ENCODE data around the gene POLR1C.
"Not testable (repeated sequence)": the region's sequence is repeated elsewhere in the genome, so short reads cannot be mapped to it uniquely, and the experiment has no call there.

POLR1C gene, protein sequence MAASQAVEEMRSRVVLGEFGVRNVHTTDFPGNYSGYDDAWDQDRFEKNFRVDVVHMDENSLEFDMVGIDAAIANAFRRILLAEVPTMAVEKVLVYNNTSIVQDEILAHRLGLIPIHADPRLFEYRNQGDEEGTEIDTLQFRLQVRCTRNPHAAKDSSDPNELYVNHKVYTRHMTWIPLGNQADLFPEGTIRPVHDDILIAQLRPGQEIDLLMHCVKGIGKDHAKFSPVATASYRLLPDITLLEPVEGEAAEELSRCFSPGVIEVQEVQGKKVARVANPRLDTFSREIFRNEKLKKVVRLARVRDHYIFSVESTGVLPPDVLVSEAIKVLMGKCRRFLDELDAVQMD

DNA sequence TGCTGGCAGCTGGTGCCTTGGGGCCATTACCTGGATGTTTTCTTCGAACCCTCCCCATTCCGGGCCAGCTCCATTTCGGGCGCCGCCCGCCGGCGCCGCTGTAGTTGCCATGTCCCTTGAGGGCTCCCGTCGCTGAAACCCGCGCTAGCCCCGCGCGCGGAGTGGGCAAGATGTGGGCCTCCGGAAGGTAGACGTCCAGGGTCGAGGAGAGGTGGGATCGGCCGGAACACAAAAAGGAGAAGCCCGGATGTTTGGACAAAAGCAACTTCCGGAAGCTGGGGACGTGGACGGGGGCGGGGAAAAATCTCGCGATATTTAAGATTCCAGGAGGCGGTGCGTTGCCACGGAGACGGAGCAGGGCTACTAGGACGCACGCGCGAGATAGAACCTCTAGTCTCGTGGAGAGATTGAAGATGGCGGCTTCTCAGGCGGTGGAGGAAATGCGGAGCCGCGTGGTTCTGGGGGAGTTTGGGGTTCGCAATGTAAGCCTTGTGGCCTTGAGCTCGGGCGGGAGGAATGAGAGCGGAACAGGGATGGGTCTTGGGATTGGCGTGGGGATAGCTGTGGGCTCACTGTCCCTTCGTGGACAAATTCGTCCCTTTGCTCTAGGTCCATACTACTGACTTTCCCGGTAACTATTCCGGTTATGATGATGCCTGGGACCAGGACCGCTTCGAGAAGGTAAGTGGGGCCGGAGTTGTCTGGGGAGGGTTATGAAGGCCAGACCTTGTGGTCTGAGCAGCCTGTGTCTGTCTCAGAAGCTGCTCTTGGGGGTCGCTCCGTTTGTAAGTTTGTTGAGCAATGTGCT, at the start of gene POLR1C, which contains the start of gene YIPF3:
Gene POLR1C, plus strand, starts transcription at position 393 of the 808 bp plus-strand sequence. Its CDS starts 21 bp downstream, at position 414.
Gene YIPF3, minus strand, starts transcription at position 230 of the 808 bp plus-strand sequence. Its CDS starts 119 bp downstream, at position 111.
- peak; percentile 100 for DNase-seq

DNA sequence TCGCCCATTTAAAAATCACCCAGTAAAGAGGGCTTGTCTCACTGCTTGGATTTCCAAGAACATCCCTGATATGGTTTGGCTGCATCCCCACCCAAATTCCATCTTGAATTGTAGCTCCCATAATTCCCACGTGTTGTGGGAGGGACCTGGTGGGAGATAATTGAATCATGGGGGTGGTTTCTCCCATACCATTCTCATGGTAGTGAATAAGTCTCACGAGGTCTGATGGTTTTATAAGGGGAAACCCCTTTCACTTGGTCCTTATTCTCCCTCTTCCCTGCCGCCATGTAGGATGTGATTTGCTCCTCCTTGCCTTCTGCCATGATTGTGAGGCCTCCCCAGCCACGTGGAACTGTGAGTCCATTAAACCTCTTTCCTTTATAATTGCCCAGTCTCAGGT, 49.6 kb upstream of the POLR1C start:
- DNase-seq = not testable (repeated sequence)

DNA sequence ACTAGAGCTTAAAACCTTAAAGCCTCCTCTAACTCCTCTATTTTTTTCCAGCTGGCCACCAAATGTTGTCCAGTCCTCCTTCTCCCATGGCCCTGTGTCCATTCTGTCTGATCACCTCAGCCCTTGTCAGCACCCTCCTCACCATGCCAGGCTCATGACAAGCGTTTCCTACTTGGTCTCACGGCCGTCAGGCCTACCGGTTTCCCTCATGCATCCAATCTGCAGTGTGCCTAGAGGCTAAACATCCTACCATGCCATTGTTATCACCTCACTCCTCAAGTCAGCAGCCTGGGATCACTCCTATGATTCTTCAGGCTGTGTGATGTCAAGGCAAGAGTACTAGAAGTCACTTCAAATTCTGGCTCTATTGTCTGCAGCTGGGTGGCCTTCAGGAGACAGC, 49.1 kb upstream of the POLR1C start:
- DNase-seq = no peak

DNA sequence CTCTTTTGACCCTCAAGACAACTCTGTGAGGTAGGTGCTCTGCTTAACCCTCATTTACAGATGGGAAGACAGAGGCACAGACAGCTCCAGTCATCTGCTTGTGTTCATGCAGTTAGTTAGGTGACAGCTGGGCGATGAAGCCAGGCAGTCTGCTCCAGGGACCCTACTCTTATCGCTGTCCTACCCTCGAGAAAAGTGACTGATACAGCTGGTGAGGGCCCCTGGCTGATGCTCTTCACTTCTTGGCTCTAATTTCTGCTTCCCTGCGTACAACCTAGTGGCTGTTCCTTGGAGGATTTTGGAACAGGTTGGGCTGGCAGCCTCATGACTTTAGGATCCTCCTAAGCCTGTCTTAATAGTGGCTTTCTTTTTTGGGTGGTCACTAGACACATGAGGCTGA, 48.6 kb upstream of the POLR1C start:
- no peak for DNase-seq

DNA sequence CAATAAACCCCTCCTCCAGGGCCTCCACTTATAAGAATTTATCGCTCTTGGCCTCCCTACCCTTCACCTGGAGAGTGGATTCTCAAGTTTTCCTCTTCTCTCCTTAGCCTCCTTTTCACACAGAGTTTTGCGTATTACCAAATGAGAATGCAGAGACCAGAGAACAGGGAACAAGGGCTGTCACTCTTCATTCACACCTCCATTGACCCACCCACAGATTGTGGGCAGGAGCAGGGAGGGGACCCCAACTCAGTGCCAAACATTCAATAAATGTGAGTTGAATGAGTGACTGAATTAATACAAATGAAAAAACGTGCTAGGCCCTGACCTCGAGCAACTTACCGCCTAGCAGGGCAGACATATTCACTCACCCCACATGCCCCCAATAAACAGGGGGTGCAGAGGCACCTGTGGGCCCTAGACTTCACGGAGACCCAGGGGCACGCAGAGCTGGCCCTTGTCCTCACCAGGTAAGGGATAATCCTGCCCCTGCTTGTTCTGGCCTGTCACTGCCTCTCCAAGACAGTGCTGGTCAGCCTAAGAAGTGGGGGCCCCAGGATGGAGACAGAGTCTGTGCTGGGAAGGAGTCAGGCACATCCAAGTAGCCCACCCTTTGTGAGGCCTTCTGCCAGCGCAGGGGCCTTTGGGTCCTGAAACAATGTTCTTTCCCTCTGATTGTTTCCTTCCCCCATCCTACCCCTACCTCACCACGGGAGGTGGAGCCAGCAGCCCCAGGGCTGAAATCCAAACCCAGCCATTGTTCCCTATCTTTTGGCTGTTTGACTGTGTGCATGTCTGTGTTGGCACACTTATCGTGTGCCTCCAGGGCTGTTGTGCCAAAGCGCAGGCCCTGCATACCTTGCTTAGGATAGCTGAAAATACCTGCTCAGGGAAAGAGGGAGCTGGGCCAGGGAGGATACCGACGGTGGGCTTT, 47.9 kb upstream of the POLR1C start:
- DNase-seq = no peak

DNA sequence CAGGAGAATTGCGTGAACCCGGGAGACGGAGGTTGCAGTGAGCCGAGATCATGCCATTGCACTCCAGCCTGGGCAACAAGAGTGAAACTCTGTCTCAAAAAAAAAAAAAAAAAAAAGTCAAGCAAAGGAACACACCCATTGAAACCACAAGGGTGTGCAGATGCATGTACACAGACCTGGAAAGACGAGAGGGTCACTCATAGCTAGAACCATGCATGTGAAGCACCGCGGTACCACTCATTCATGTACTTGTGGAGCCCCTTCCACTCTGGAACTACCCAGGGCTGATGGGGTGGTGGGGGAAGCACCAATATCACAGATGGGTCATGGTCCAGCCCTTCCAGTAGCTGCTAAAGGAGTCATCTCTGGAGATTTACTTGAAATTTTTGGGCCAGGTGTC, 46.9 kb upstream of the POLR1C start:
- no peak for DNase-seq

DNA sequence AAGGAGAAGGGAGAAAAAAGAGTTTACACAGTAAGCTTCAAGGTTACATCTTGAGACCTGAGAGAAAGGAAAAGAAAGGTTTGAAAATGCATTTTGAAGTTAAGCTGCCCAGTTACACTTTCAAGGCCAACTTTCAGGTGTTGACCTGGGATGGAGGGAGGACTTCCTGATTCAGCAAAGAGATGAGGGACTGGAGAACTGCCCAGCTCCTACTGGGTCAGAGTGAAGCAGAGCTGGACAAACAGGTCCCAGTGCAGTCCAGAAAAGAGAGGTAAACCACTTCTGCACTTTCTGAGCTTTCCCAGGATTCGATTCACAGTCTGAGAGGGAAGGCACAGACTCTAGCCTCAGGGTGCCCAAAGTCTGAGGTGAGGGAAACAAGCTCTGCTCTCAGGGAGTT, 45.5 kb upstream of the POLR1C start:
- no peak for DNase-seq

DNA sequence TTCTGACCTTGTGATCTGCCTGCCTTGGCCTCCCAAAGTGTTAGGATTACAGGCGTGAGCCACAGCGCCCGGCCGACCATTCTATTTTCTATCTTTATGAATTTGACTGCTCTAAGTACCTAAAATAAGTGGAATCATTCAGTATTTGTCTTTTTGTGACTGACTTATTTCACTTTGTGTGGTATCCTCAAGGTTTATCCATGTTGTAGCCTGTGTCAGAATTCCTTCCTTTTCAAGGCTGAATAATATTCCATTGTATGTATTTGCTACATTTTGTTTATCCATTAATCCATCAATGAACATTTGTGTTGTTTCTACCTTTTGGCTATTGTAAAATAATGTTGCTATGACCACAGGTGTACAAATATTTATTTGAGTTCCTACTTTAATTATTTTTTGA, 44.4 kb upstream of the POLR1C start:
- no peak for DNase-seq

DNA sequence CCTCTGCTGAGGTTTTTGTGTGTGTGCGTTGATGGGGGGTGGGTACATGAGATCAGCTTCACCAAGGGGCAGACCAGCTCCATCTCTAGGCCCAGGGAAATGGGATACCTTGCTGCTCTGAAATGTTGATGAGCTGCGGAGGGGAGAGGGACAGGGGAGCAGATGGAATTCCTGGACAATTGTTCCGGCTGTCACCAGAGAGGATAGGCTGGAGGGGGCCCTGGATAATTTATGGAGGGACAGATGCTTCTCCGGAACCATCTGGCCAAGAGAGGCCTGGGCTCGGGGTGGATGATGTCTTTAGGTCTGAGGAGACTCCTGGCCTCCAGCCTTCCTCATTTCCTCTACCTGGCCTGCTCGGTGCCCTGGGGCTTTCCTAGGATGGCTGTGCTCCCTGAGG, 41.4 kb upstream of the POLR1C start:
- DNase-seq = peak; percentile 46

DNA sequence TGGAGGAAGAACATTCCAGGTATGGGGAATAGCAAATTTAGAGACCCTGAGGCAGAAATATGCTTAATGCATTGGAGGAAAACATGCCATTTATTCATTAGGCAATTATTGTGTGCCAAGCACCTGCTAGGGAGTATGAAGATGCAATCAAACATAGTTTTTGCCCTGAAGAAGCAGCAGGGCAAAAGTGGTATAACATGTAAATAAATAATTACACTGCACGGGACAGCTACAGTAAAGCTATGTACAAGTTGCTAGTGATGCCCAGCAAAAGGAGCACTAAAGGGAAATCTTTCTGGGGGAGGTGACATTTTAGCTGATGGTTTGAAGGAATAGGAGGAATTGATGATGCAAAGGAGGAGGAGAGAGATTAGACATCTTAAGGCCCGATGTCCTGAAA, 40.1 kb upstream of the POLR1C start:
- peak; percentile 14 for DNase-seq

DNA sequence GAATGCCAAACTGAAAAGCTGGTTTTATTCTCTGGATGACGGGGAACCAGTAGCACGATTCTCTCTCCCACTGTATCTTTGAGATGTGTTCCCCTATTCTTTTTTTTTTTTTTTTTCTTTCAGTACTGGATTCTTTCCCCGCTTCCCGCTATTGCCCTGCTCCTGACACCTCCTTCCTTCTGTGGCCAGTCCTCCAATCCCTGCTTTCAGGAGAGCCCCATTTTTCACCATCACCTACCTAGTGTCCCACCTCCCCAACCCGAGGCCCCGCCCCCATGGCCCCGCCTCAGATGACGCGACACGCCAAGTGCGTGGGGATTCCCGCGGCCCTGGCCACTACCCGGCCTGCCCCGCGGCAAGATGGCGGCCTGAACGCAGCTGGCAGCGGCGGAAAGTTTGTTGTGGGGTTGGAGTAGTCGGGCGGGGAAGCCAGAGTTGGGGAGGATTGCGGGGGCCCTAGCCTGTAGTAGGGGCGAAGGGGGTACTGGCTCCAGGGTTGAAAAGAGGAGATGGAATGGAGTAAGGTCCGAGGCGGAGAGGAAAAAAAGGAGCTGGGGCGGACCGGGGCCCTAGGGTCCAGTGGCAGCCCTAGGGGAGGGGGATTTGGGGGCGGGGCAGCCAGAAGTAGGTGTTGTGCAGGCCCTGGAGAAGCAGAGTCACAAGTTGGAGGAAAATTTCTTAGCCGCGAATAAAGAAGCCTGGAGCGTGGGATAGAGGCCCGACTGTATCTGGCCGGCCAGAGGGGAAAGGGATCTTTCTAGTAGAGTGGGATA, 39.5 kb upstream of the POLR1C start, which contains the start of gene TJAP1:
Gene TJAP1, plus strand, starts transcription at position 336 of the 773 bp plus-strand sequence. CDS start 21,432 bp downstream, outside the sequence.
- peak; percentile 96 for DNase-seq

DNA sequence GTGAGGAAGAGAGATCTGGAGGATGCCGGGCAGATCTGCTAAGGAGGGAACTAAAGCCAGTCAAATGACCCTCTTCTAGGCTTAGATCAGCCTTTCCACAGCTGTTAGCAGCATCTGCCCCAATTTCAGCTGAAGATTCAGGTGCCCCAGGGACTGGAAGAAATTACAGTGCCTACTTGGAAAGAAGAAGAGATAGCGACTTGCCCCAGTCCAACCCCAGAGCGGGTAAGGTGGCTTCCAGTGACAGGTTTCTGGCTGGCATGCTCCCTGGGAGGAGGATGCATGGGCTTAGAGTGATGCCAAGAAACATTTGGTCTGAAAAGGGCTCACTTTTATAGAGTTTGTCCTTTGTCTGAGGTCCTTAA, 38.9 kb upstream of the POLR1C start:
- DNase-seq = no peak

DNA sequence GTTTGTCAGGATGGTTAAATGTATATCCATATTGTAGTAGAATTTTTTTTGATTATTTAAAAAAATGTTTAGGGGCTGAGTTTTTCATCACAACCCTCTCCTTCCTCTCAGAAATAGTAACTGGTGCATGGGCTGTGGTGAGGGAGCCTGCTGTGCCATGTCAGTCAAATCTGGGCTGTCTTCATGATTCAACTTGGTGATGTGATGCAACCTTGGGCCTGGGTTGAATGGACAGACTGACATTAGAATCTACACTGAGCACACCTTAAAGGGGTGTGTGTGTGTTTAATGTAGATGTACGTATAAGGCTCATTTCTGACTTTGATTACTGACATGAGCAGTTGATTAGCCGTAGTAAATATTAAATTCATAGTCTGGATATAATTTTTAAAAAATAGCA, 35.8 kb upstream of the POLR1C start:
- no peak for DNase-seq

DNA sequence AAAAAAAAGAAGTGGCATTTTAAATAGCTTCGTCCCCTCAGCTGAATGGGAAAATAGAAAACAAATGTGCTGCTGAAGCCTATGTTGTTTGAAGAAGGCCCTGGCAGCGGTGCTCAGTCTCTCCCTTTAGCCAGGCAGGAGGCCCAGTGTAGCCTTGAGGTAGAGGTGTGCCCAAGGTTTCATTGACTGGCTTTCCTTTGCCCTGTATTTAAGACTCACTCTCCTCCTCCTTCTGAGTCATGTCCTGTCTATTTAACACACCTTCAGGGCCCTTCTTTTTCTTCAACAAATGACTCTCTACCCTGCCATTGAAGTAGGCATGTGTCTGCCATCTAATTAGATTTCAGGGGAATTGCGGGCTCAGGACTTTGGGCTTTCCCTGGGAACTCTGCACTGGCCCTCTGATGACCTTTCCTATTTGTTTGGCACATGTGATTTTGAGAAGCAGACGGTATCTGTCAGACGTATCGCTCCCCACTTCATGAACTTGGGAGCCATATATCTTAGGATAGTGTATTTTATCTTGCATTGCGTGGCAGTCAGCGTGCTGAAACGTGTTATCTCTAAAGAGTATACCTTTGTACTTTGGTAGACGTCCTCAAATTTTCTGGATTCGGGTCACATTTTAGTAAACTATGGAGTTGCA, 35.2 kb upstream of the POLR1C start:
- DNase-seq = no peak

DNA sequence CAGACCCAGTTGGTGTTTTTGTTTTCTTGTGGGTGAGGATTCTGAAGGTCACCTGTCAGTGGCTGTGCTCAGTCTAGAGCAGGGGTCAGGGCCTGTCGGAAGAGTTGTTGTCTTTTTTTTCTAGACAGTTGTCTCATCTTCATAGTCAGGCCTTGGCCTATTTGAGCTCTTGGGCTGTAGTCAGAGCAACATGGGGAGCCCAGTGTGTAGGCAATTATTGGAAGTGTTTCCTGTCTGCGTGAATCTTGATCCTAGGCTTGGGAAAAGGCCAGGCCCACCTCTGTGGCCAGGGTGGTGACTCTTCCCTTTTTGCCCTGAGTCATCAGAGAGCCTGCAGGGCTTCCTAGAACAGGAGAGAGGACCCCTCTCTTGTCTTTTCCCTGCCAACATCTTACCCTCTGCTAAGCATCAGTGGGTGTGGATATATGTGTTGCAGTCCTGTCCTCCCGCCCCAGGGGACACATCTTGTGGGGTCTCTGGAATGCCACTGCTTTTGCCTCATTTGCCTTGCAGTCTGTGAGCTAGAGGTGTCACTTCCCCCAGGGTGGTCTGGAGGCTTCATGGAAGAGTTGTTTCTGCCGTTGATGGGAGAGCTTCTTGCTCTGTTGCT, 28.1 kb upstream of the POLR1C start:
- DNase-seq = no peak

DNA sequence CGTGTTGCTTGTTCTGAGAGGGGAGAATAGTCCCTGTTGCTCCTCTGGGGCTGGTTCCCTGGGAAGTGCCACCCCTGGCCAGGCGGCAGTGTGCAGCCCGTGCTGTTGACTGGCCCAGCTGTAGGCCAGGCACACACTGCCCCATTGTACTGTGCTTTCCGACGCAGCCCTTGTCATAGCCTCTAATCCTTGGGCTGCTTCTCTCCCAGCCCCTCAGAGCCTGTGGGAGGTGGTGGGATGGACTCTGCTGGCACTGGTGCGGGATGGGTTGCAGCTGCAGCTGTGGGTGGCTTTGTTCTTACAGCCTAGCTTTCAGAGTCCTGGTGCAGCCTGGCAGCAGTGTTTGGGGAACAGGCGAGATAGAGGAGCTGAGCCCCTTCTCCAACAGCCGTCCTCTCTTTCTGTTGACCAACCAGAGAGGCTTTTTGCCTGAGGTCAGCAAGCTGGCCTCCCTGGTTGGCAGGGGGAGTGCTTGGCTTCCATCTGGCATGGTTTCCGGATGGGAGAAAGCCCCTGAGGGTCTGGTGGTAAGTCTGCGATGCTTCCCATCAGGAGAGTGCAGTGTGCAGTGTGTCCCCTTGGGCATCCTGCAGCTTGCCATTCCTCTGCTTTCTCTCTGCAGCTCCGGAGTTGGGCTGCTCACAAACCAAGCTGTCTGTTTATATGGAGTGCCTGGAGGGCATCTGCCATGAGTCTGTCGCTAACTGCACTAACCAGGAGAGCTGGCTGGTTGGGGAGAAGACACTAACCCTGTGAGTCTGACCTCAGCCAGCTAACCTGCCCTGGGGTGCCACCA, 27.4 kb upstream of the POLR1C start:
- peak; percentile 62 for DNase-seq

DNA sequence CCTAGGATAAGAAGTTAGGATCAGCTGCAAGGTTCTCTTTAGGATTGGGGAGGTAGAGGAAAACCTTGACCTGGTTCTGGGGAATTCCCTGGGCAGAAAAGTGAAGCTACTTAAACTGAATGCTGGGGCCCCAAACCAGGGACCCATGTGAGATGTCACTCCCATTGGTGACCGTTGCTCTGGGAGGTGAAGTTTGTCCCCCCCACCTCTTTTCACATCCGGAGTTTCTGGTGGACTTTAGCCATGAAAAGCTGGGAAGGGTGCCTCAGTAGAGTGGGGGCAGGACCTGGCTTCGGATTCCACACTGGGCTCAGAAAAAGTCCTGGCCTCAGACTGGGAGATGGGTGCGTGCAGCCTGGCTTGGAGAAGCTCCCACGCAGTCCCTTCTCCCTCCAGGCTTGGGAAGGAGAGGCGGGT, 26.4 kb upstream of the POLR1C start:
- no peak for DNase-seq

DNA sequence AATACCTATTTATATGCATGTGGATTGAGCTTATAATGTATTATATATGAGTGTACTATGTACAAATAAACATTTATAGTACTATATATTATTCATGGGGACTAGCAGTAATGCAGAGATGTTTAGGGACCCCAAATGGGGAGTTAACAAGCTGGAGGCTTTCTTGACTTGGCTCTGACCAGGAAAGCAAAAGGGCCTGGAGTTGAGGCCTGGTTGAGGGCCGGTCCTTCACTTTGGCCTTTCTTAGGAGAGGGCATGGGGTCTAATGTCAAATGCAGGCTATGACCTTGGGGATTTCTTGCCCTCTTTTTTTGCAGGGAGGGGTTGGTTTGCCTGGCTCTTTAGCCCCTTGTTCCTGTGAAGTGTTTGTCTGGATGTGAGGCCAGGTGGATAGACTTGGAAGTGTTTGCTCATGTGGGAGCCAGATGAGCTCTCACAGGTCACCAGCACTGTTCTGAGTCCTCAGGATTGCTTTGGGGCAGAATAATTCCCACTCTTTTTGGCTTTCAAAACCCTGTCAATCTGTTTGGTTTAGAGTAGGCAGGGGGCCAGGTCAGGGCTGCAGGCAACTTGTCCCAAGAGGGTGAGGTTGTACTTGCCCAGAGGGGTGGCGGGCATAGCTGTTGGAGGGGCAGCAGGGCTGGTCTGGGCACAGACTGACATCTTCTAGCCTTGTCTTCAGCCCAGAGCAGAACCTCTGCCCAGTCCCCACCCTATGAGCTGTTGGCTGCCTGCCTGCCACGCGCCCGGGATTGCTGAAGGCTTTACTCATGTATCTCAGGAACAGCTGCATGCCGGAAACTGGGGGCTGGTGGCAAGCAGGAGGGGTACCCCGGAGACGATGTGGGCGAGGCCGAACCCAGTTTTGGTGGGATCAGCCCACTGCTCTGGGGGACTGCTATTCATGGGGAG, 24.9 kb upstream of the POLR1C start:
- DNase-seq = peak; percentile 28

DNA sequence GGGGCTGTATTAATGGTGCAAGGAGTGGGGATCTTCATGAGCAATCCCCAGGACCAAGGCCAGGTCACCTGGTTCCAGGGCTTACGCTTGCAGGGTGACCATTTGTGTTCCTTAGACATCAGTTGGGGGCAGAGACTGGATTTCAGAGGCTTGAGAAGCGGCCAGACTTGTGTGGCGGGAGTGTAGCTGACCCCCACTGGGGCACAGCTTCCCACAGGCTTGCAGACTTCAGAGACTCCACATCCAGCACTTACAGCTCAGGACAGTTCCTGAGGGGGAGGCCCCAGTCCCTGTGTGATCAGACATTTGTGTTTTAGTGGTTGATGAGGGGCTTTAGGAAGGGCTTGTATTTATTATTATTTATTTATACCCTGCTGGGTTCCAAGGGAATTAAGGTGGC, 24.2 kb upstream of the POLR1C start:
- DNase-seq = no peak
